ENCODE data around the gene CFAP46. TPM values are rescaled to one million over a fixed set of nuclear protein-coding genes. Genes with fewer than 3 reads are reported as not detected.

The CFAP46 gene
- total and polyA plus RNA-seq, 8 donors: 1.2 to 5.2 (median 3.5) TPM

- no peak overlapping the region for H3K4me3 ChIP-seq
- no peaks in the 10 kb centered on the region for H3K36me3 ChIP-seq
- H3K9me3 ChIP-seq: no peaks in the 10 kb centered on the region
- intact Hi-C loops (cut with DNase I): no loop called here
- ATAC-seq (no peak), DNase-seq (peak in 2 of 4 donors; percentile 27 to 63)
- TF ChIP-seq CTCF (IDR thresholded peaks at IDR 0.05): no peak
- no peak overlapping the region for H3K27ac ChIP-seq
- H3K27me3 ChIP-seq: peaks cover 0 to 81% of the 10 kb centered on the region in 2 donors
- H3K4me1 ChIP-seq: no peaks in the 10 kb centered on the region
These were observed 30.9 kb upstream of the CFAP46 start for GRCh38 chr10:132972986-132973902.

GRCh38 chr10:132972149-132972985 is 30.0 kb upstream of the CFAP46 start:
- Histone ChIP-seq H3K27me3 (peaks cover 0 to 72% of the 10 kb centered on the region in 2 donors), H3K4me1 (no peaks in the 10 kb centered on the region), H3K36me3 (no peaks in the 10 kb centered on the region), H3K9me3 (no peaks in the 10 kb centered on the region), H3K27ac (no peak overlapping the region), H3K4me3 (no peak overlapping the region)
- intact Hi-C loops (cut with DNase I): no loop called here
- ATAC-seq (no peak), DNase-seq (peak in 1 of 4 donors; percentile 59)
- no peak for TF ChIP-seq CTCF (IDR thresholded peaks at IDR 0.05)

- no peaks in the 10 kb centered on the region for H3K9me3 ChIP-seq
- H3K27me3 ChIP-seq: peaks cover 0 to 66% of the 10 kb centered on the region in 2 donors
- no peaks in the 10 kb centered on the region for H3K4me1 ChIP-seq
- DNase-seq (peak in 2 of 4 donors; percentile 25 to 74), ATAC-seq (peak; percentile 58)
- intact Hi-C loops (cut with DNase I): no loop called here
- H3K36me3 ChIP-seq: no peaks in the 10 kb centered on the region
- no peak for TF ChIP-seq CTCF (IDR thresholded peaks at IDR 0.05)
- no peak overlapping the region for H3K4me3 ChIP-seq
- no peak overlapping the region for H3K27ac ChIP-seq
These were observed 29.2 kb upstream of the CFAP46 start for GRCh38 chr10:132971448-132972148.

GRCh38 chr10:132970641-132971438 is 28.5 kb upstream of the CFAP46 start:
- ATAC-seq (peak; percentile 67), DNase-seq (peak in 2 of 4 donors; percentile 36 to 65)
- intact Hi-C loops (cut with DNase I): no loop called here
- H3K4me1 ChIP-seq: no peaks in the 10 kb centered on the region
- no peaks in the 10 kb centered on the region for H3K9me3 ChIP-seq
- H3K27ac ChIP-seq: no peak overlapping the region
- H3K36me3 ChIP-seq: no peaks in the 10 kb centered on the region
- H3K27me3 ChIP-seq: peaks cover 0 to 59% of the 10 kb centered on the region in 2 donors
- H3K4me3 ChIP-seq: no peak overlapping the region
- no peak for TF ChIP-seq CTCF (IDR thresholded peaks at IDR 0.05)

Measured in left lung (tissue), 10 donors.